ENCODE data around the gene DHODH.
"Not testable (repeated sequence)": the region's sequence is repeated elsewhere in the genome, so short reads cannot be mapped to it uniquely, and the experiment has no call there.

Gene DHODH

GRCh38 chr16:72025404-72026114 lies 17.0 kb downstream of the DHODH start:
- peak overlapping the region; percentile 39 for H3K27ac Mint-ChIP-seq
- no peaks in the 10 kb centered on the region for H3K27me3 Mint-ChIP-seq
- peaks cover 77% of the 10 kb centered on the region for H3K36me3 Mint-ChIP-seq (ENCODE audit: low read depth)
- no peaks in the 10 kb centered on the region for H3K9me3 Mint-ChIP-seq
- H3K4me1 Mint-ChIP-seq (ENCODE audit: low read depth), result no peaks in the 10 kb centered on the region
- no peak overlapping the region for H3K4me3 Mint-ChIP-seq
- no peak for DNase-seq

- Mint-ChIP-seq H3K9me3 (no peaks in the 10 kb centered on the region), H3K27me3 (no peaks in the 10 kb centered on the region), H3K27ac (no peak overlapping the region), H3K36me3 (ENCODE audit: low read depth) (peaks cover 58% of the 10 kb centered on the region), H3K4me3 (no peak overlapping the region), H3K4me1 (ENCODE audit: low read depth) (no peaks in the 10 kb centered on the region)
- DNase-seq, result no peak
Measured at GRCh38 chr16:72027669-72028378, 19.3 kb downstream of the DHODH start.

GRCh38 chr16:72029567-72030271 lies 21.2 kb downstream of the DHODH start:
- no peaks in the 10 kb centered on the region for H3K9me3 Mint-ChIP-seq
- no peak overlapping the region for H3K27ac Mint-ChIP-seq
- no peaks in the 10 kb centered on the region for H3K27me3 Mint-ChIP-seq
- DNase-seq, result no peak
- no peak overlapping the region for H3K4me3 Mint-ChIP-seq
- no peaks in the 10 kb centered on the region for H3K4me1 Mint-ChIP-seq (ENCODE audit: low read depth)
- peaks cover 46% of the 10 kb centered on the region for H3K36me3 Mint-ChIP-seq (ENCODE audit: low read depth)

GRCh38 chr16:72033437-72033836 lies 24.9 kb downstream of the DHODH start:
- DNase-seq, result no peak
- Mint-ChIP-seq H3K27ac (no peak overlapping the region), H3K9me3 (no peaks in the 10 kb centered on the region), H3K27me3 (no peaks in the 10 kb centered on the region), H3K36me3 (ENCODE audit: low read depth) (peaks cover 13% of the 10 kb centered on the region), H3K4me1 (ENCODE audit: low read depth) (no peaks in the 10 kb centered on the region), H3K4me3 (no peak overlapping the region)

- Mint-ChIP-seq H3K36me3 (ENCODE audit: low read depth) (peaks cover 9% of the 10 kb centered on the region), H3K4me3 (no peak overlapping the region), H3K9me3 (no peaks in the 10 kb centered on the region), H3K4me1 (ENCODE audit: low read depth) (no peaks in the 10 kb centered on the region), H3K27ac (no peak overlapping the region), H3K27me3 (no peaks in the 10 kb centered on the region)
- DNase-seq, result no peak
Measured at GRCh38 chr16:72036098-72036497, 27.6 kb downstream of the DHODH start.

- no peaks in the 10 kb centered on the region for H3K4me1 Mint-ChIP-seq (ENCODE audit: low read depth)
- no peak overlapping the region for H3K27ac Mint-ChIP-seq
- no peak for DNase-seq
- H3K4me3 Mint-ChIP-seq, result no peak overlapping the region
- H3K36me3 Mint-ChIP-seq (ENCODE audit: low read depth), result peaks cover 29% of the 10 kb centered on the region
- H3K9me3 Mint-ChIP-seq, result peaks cover 3% of the 10 kb centered on the region
- H3K27me3 Mint-ChIP-seq, result no peaks in the 10 kb centered on the region
Measured at GRCh38 chr16:72042157-72042660, 33.7 kb downstream of the DHODH start.

GRCh38 chr16:72043058-72043457 lies 34.5 kb downstream of the DHODH start:
- Mint-ChIP-seq H3K27ac (no peak overlapping the region), H3K4me1 (ENCODE audit: low read depth) (no peaks in the 10 kb centered on the region), H3K4me3 (no peak overlapping the region), H3K27me3 (no peaks in the 10 kb centered on the region), H3K9me3 (peaks cover 3% of the 10 kb centered on the region), H3K36me3 (ENCODE audit: low read depth) (peaks cover 29% of the 10 kb centered on the region)
- DNase-seq, result no peak

- Mint-ChIP-seq H3K27ac (no peak overlapping the region), H3K36me3 (ENCODE audit: low read depth) (peaks cover 29% of the 10 kb centered on the region), H3K27me3 (no peaks in the 10 kb centered on the region), H3K4me3 (no peak overlapping the region), H3K9me3 (peaks cover 3% of the 10 kb centered on the region), H3K4me1 (ENCODE audit: low read depth) (no peaks in the 10 kb centered on the region)
- DNase-seq, result no peak
Measured at GRCh38 chr16:72043539-72043938, 35.0 kb downstream of the DHODH start.

- DNase-seq, result no peak
Measured at GRCh38 chr16:72044296-72044695, 35.8 kb downstream of the DHODH start.

GRCh38 chr16:72044825-72045359 lies 36.3 kb downstream of the DHODH start:
- H3K27me3 Mint-ChIP-seq, result no peaks in the 10 kb centered on the region
- peaks cover 12% of the 10 kb centered on the region for H3K9me3 Mint-ChIP-seq

More at GRCh38 chr16:72044296-72044695, 35.8 kb downstream of the DHODH start:
- no peaks in the 10 kb centered on the region for H3K4me1 Mint-ChIP-seq (ENCODE audit: low read depth)
- no peak overlapping the region for H3K4me3 Mint-ChIP-seq
- H3K27ac Mint-ChIP-seq, result no peak overlapping the region
- H3K36me3 Mint-ChIP-seq (ENCODE audit: low read depth), result peaks cover 35% of the 10 kb centered on the region
- peaks cover 8% of the 10 kb centered on the region for H3K9me3 Mint-ChIP-seq
- no peaks in the 10 kb centered on the region for H3K27me3 Mint-ChIP-seq

GRCh38 chr16:72049110-72049509 lies 40.6 kb downstream of the DHODH start:
- no peaks in the 10 kb centered on the region for H3K27me3 Mint-ChIP-seq
- H3K4me1 Mint-ChIP-seq (ENCODE audit: low read depth), result no peaks in the 10 kb centered on the region
- no peak for DNase-seq
- H3K4me3 Mint-ChIP-seq, result no peak overlapping the region
- H3K27ac Mint-ChIP-seq, result no peak overlapping the region
- H3K36me3 Mint-ChIP-seq (ENCODE audit: low read depth), result peaks cover 8% of the 10 kb centered on the region
- peaks cover 11% of the 10 kb centered on the region for H3K9me3 Mint-ChIP-seq

More at GRCh38 chr16:72044825-72045359, 36.3 kb downstream of the DHODH start:
- no peak overlapping the region for H3K4me3 Mint-ChIP-seq
- no peaks in the 10 kb centered on the region for H3K4me1 Mint-ChIP-seq (ENCODE audit: low read depth)
- H3K36me3 Mint-ChIP-seq (ENCODE audit: low read depth), result peaks cover 36% of the 10 kb centered on the region
- DNase-seq, result no peak
- no peak overlapping the region for H3K27ac Mint-ChIP-seq

- Mint-ChIP-seq H3K4me1 (ENCODE audit: low read depth) (no peaks in the 10 kb centered on the region), H3K9me3 (peaks cover 11% of the 10 kb centered on the region), H3K27ac (no peak overlapping the region), H3K4me3 (no peak overlapping the region), H3K36me3 (ENCODE audit: low read depth) (peaks cover 7% of the 10 kb centered on the region), H3K27me3 (no peaks in the 10 kb centered on the region)
- no peak for DNase-seq
Measured at GRCh38 chr16:72050769-72051464, 42.4 kb downstream of the DHODH start.

GRCh38 chr16:72051818-72052217 lies 43.3 kb downstream of the DHODH start:
- no peak for DNase-seq
- Mint-ChIP-seq H3K27me3 (no peaks in the 10 kb centered on the region), H3K4me1 (ENCODE audit: low read depth) (no peaks in the 10 kb centered on the region), H3K9me3 (peaks cover 11% of the 10 kb centered on the region), H3K4me3 (no peak overlapping the region), H3K27ac (no peak overlapping the region), H3K36me3 (ENCODE audit: low read depth) (peaks cover 7% of the 10 kb centered on the region)

GRCh38 chr16:72054254-72054847 lies 45.8 kb downstream of the DHODH start, which contains the start of gene HP:
HP (plus strand) TSS chr16:72054505; CDS start chr16:72054653, 148 bp downstream.
- H3K4me1 Mint-ChIP-seq (ENCODE audit: low read depth); H3K9me3 Mint-ChIP-seq: not testable (repeated sequence)

More at GRCh38 chr16:72054254-72054847, 45.8 kb downstream of the DHODH start, which contains the start of gene HP:
- H3K4me3 Mint-ChIP-seq; H3K27me3 Mint-ChIP-seq; DNase-seq; H3K36me3 Mint-ChIP-seq (ENCODE audit: low read depth); H3K27ac Mint-ChIP-seq: not testable (repeated sequence)
